Mucosa of descending colon (tissue), 3 donors: ENCODE data around the gene ACOXL. TPM values are rescaled to one million over a fixed set of nuclear protein-coding genes. Genes with fewer than 3 reads are reported as not detected.

Experiments
- ATAC-seq: fragments of 200-7000 bp; cut with Tn5 transposase; one replicate; pipeline ENCODE4 v1.9.1; 2020; ENCODE audit warnings: mild to moderate bottlenecking, moderate library complexity
- DNase-seq, 3 donors: peaks; one replicate each; pipeline ENCODE4 v3.0.0-alpha.2; 2020
- H3K36me3 ChIP-seq: fragments of 200-600 bp; one replicate; pipeline ENCODE4 v1.8.0; 2021; ENCODE audit warnings: low read depth, mild to moderate bottlenecking
- H3K4me1 ChIP-seq: fragments of 200-600 bp; one replicate; pipeline ENCODE4 v1.8.0; 2021; ENCODE audit warnings: low read depth, mild to moderate bottlenecking
- H3K4me3 ChIP-seq: fragments of 200-600 bp; one replicate; pipeline ENCODE4 v1.8.0; 2021; ENCODE audit warnings: mild to moderate bottlenecking
- H3K9me3 ChIP-seq: fragments of 200-600 bp; one replicate; pipeline ENCODE4 v1.8.0; 2021; ENCODE audit warnings: mild to moderate bottlenecking
- intact Hi-C, 2 donors: fragments of 100-400 bp; cut with DNase I in 1 of 2; cut with micrococcal nuclease in 1 of 2; formaldehyde crosslinking; loops; one replicate each; pipeline versions ENCODE4 v1.11.0 to v1.11.1; 2022; cut with DNase I, micrococcal nuclease
- total RNA-seq, 3 donors: library from RNA; stranded (reverse); fragmentation: NEBNext Ultra II Directional in 2 of 3; extraction: Animal tissue kit (Norgen Biotek cat#: 25700) in 2 of 3; gene quantifications; one replicate each; pipeline versions ENCODE4 v1.2.1 to v1.2.4, GENCODE V29; 2021 to 2023
- TF ChIP-seq, protein P1 (sequence below): fragments of 200-600 bp; IDR thresholded peaks from one replicate; pipeline ENCODE4 v1.8.0; 2022; ENCODE audit warnings: antibody characterized with exemption, mild to moderate bottlenecking
- donor health status: DM: no; HTN: no; CAD: no; lungs with moderate emphysema.
- donor health status: DM: no; HTN: no; CAD: no.
- donor health status: DM: no; HTN: yes; CAD: no.

The ACOXL gene
- total RNA-seq, 3 donors from 2014 or later: 0.51 to 1.2 (median 0.87) TPM

DNA sequence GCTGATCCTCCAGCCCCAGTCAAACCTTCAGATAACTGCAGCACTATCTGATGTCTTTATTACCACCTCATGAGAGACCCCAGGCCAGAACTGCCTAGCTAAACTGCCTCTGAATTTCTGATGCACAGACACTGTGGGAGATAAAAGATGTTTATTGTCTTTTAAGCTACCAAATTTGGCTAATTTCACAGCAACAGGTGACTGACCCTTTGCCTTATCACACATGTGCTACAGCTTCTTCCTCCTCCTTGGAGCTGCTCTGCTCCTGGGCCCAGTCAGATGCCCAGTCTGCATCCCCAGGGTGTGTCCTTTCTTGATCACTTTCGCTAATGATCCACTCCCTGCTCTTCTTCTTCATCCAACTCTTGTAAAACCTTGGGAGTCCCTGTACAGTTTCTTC is 19.6 kb upstream of the ACOXL start:
- ATAC-seq: peak; percentile 15
- Histone ChIP-seq H3K4me1 (peaks cover 11% of the 10 kb centered on the region), H3K36me3 (no peaks in the 10 kb centered on the region), H3K4me3 (no peak overlapping the region), H3K9me3 (no peaks in the 10 kb centered on the region)
- no peak for DNase-seq
- intact Hi-C loops: no loop called here
- TF ChIP-seq, protein P1, sequence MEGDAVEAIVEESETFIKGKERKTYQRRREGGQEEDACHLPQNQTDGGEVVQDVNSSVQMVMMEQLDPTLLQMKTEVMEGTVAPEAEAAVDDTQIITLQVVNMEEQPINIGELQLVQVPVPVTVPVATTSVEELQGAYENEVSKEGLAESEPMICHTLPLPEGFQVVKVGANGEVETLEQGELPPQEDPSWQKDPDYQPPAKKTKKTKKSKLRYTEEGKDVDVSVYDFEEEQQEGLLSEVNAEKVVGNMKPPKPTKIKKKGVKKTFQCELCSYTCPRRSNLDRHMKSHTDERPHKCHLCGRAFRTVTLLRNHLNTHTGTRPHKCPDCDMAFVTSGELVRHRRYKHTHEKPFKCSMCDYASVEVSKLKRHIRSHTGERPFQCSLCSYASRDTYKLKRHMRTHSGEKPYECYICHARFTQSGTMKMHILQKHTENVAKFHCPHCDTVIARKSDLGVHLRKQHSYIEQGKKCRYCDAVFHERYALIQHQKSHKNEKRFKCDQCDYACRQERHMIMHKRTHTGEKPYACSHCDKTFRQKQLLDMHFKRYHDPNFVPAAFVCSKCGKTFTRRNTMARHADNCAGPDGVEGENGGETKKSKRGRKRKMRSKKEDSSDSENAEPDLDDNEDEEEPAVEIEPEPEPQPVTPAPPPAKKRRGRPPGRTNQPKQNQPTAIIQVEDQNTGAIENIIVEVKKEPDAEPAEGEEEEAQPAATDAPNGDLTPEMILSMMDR: no peak

DNA sequence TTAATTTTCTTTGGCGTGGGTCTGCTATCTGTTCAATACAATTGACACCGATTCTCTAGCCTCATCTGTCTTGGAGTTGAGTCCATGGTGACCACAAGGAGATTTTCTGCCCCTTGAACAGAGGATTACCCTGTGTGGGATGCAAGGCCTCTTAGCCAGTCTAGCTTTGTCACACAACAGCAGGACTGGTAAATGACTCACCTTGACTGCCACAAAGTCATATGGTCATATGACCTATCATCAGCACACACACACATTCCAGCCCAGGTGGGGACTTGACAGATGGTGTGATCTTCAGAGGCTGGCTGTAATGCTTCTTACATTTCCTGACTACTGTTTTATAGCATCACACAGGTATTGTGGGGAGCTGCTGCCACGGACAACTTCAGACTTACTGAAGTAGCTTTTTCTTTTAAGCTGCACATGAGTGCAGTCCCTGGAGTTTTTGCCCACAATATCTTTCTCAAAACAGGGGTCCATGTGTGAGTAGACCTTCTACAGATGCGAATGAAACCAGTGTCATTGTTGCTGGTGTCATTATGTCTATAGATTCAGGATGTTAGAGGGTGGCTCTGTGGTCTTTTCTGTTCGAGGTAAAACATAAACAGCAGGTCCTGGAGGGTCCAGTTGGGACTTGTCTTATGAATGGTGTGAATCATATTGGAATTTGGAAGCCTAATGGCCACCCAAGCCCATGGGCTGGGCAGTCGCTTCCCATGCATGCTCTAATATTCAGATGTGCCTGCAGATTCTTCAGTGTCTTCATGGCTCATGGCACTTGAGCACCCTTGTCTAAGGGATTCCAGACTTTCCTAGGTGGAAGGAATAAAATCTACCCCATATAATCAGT is 18.6 kb upstream of the ACOXL start:
- Histone ChIP-seq H3K36me3 (no peaks in the 10 kb centered on the region), H3K4me3 (no peak overlapping the region), H3K9me3 (no peaks in the 10 kb centered on the region), H3K4me1 (peaks cover 11% of the 10 kb centered on the region)
- DNase-seq (peak in 1 of 3 donors; percentile 11), ATAC-seq (peak; percentile 83)
- TF ChIP-seq, protein P1: no peak
- intact Hi-C loops: no loop called here

DNA sequence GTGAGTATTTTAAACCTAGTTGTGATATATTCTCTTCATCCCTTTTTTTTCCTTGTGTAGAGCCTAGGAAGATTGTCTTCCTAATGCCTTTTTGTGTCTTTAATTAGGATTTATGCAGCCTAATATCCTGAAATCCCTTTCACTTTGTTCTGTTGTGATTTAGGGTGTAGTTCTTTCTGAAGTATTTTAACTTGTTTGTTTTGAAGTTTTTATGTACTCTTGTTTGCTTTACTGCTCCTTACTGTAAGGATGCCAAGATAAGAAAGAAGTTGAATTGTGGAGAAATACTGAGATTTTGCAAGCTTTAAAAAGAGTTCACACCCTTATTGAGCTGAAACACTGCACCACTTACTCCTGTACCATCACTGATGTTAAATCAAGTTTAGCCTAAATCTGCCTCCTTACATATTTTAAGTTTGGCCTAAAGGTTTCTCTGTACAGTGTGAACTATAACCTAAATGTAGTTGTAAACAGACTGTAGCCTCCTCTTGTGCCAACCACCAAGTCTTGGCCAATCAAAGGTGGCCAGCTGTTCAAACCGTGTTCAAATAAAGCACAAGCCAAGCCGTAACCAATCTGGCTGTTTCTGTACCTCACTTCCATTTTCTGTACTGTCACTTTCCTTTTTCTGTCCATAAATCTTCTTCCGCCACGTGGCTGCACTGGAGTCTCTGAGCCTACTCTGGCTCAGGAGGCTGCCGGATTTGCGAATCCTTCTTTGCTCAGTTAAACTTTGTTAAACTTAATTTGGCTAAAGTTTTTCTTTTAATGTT is 17.7 kb upstream of the ACOXL start:
- H3K4me1 ChIP-seq: peaks cover 11% of the 10 kb centered on the region
- intact Hi-C loops: no loop called here
- H3K36me3 ChIP-seq: no peaks in the 10 kb centered on the region
- ATAC-seq (peak; percentile 64), DNase-seq (peak in 1 of 3 donors; percentile 43)
- TF ChIP-seq, protein P1: no peak
- no peak overlapping the region for H3K4me3 ChIP-seq
- no peaks in the 10 kb centered on the region for H3K9me3 ChIP-seq

DNA sequence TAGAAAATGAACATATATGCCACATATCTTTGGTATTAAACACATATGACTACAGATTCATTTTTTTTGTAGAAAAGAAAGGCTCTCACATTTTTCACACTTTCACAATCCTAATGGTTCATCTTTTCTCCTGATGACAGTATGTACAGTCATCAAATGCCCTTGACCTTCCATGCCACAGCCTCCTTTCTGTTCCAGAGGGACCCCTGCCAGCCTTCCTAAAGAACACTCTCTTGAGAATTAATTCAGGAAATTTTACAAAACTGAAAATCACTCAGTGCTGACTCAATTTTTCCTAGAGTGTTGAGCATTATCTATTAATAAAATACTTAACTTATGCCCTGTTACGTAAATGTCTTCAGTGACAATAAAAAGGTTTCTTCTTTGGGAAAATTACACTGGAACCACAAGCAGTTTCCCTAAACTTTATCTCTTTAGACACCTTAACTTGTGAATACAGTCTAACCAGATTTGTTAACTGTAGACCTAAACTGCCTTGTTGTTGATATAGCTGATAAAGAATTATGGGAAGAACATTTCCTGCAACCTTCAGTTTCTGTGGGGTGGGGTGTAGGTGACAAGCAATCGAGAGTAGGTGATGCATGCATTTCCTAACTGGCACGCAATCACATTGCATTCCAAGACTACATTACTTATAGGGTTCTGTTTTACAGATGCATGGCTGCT is 15.3 kb upstream of the ACOXL start:
- H3K9me3 ChIP-seq: no peaks in the 10 kb centered on the region
- peak in 1 of 3 donors; percentile 10 for DNase-seq
- peak; percentile 83 for ATAC-seq
- TF ChIP-seq, protein P1: no peak
- H3K36me3 ChIP-seq: no peaks in the 10 kb centered on the region
- H3K4me3 ChIP-seq: no peak overlapping the region
- H3K4me1 ChIP-seq: peaks cover 11% of the 10 kb centered on the region
- intact Hi-C loops: no loop called here

DNA sequence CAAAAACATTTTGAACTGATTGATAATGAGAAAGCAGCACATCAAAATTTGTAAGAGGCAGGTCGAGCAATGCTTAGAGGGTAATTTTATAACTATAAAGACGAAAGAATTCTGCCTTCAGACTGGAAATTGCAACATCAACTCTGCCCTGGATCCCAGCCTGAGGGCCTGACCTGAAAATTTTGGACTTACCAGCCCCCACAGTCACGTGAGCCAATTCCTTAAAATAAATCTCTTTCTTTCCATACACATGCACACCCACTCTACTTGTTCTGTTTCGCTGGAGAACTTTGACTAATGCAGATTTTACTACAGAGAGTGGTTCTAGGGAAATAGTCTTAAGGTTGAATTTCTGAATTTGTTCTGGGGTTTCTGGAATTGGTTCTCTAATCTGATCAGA is 14.6 kb upstream of the ACOXL start:
- H3K4me1 ChIP-seq: peaks cover 11% of the 10 kb centered on the region
- TF ChIP-seq, protein P1: no peak
- intact Hi-C loops: no loop called here
- H3K4me3 ChIP-seq: no peak overlapping the region
- ATAC-seq (no peak), DNase-seq (no peak)
- H3K9me3 ChIP-seq: no peaks in the 10 kb centered on the region
- H3K36me3 ChIP-seq: no peaks in the 10 kb centered on the region
